ENCODE data around the gene MUCL1.
"Not testable (repeated sequence)": the region's sequence is repeated elsewhere in the genome, so short reads cannot be mapped to it uniquely, and the experiment has no call there.

MUCL1 gene

GRCh38 chr12:54853933-54854538 lies at the start of gene MUCL1:
TSS of gene MUCL1 (plus strand) at chr12:54854516. CDS start at chr12:54854583, 67 bp downstream.
- peak; percentile 37 to 49 for DNase-seq (ENCODE audit: low read depth in 2 of 2)

- DNase-seq (ENCODE audit: low read depth in 2 of 2), result no peak
Observed at GRCh38 chr12:54821676-54822075, 32.6 kb upstream of the MUCL1 start.

DNA sequence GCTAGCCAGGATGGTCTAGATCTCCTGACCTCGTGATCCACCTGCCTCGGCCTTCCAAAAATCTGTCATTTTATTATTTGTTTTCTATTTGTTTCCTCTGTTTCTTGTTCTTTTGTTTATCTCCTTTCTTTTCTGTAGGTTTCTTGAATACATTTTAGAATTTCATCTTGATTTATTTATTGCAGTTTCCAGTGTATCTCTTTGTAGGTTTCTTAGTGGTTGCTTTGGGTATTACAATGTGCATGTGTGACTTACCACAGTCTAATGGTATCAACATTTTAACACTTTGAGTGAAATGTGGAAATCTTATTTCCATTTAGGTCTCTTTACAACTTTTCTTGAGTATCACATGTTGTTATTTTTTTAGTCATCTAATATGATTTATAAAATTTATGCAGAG lies 29.9 kb upstream of the MUCL1 start:
- DNase-seq (ENCODE audit: low read depth in 2 of 2), result no peak

GRCh38 chr12:54829511-54829910 lies 24.8 kb upstream of the MUCL1 start:
- DNase-seq (ENCODE audit: low read depth in 2 of 2), result no peak

- no peak for DNase-seq (ENCODE audit: low read depth in 2 of 2)
Observed at GRCh38 chr12:54830199-54830598, 24.1 kb upstream of the MUCL1 start.

DNA sequence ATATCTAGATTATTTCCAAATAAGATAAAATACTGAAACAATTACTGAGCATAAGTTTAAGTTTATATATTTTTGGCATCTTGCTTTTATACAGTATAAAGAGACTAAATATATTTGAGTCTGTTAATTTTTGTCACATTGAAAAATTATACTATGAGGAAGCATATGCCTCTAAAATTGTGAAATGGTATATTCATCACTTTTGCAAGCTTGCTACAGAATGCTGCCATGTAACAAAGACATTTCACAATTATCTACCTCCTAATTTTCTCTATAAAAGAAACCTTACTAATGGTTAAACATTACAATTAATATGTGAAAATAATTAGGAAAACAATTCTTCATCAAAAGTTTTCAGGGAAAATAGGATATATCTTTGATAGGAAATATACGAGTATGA lies 22.7 kb upstream of the MUCL1 start:
- no peak for DNase-seq (ENCODE audit: low read depth in 2 of 2)

GRCh38 chr12:54840244-54840865 lies 14.0 kb upstream of the MUCL1 start:
- DNase-seq (ENCODE audit: low read depth in 2 of 2), result no peak

- no peak for DNase-seq (ENCODE audit: low read depth in 2 of 2)
Observed at GRCh38 chr12:54857406-54857805, 3.1 kb downstream of the MUCL1 start.

- no peak for DNase-seq (ENCODE audit: low read depth in 2 of 2)
Observed at GRCh38 chr12:54858562-54858961, 4.2 kb downstream of the MUCL1 start.

GRCh38 chr12:54859502-54859901 lies 5.2 kb downstream of the MUCL1 start:
- no peak for DNase-seq (ENCODE audit: low read depth in 2 of 2)

GRCh38 chr12:54861927-54862326 lies 7.6 kb downstream of the MUCL1 start:
- DNase-seq (ENCODE audit: low read depth in 2 of 2), result no peak

DNA sequence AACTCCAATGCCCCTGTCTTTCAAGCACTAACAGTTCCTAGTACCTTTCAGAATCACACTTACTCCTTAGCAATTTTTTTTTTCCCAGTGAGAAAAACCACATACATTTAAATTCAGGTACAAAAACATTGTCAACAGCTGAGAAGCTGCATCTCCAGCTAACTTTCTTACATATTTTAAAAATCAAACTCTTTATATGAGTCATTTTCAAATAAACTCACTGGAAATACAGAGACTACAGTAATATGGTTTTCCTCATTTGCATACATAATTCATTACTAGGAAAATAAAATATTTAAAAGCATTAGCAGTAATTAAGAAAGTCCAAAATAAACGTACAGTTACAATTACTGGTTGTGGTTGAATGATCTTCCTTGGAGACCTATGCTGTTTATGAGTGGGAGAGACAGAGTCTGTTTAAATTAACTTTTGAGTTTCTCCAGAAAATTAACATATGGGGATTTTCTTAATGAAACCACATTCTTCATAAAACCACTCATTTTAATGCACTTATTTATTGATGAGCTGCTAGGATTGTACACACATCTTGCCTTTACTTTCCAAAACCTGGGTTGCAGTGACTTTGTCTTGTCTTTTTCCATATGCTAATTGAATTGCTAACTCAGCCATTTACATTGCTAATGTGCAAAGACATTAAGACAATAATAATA lies 9.8 kb downstream of the MUCL1 start:
- no peak for DNase-seq (ENCODE audit: low read depth in 2 of 2)

DNA sequence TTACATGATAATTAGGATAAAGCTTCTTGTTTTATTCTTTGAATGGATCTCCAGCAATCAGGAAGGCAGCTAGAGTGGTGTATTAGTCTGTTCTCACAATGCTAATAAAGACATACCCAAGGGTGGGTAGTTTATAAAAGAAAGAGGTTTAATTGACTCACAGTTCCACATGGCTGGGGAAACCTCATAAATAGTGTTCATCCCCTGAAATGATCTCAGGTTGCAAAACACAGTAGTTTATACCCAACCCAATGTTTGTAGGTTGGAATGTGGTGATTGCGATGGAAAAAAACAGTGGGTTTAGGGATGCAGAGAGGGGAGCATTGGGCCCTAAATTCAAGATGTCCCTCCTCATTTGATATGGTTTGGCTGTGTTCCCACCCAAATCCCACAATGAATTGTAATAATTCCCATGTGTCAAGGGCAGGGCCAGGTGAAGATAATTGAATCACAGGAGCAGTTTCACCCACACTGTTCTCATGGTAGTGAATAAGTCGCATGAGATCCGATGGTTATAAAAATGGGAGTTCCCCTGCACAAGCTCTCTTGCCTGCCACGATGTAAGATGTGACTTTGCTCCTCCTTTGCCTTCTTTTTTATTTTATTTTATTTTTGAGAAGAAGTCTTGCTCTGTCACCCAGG lies 11.5 kb downstream of the MUCL1 start:
- DNase-seq (ENCODE audit: low read depth in 2 of 2), result no peak

- no peak for DNase-seq (ENCODE audit: low read depth in 2 of 2)
Observed at GRCh38 chr12:54868690-54869089, 14.4 kb downstream of the MUCL1 start.

- no peak for DNase-seq (ENCODE audit: low read depth in 2 of 2)
Observed at GRCh38 chr12:54870048-54870447, 15.7 kb downstream of the MUCL1 start.

GRCh38 chr12:54870617-54871016 lies 16.3 kb downstream of the MUCL1 start:
- DNase-seq (ENCODE audit: low read depth in 2 of 2), result no peak

DNA sequence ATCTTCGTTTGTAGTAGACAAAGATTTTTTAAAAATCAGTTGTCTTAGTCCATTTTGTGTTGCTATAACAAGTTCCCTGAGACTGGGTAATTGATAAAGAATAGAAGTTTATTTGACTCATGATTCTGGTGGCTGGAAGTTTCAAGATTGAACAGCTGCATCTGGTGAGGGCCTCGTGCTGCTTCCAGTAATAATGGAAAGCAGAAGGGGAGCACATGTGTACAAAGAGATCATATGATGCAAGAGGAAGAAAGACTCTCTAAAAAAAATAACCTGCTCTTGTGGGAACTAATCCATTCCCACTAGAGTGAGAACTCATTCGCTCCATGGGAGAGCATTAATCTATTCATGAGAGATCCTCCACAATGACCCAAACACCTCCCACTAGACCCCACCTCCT lies 24.8 kb downstream of the MUCL1 start:
- DNase-seq (ENCODE audit: low read depth in 2 of 2), result no peak

DNA sequence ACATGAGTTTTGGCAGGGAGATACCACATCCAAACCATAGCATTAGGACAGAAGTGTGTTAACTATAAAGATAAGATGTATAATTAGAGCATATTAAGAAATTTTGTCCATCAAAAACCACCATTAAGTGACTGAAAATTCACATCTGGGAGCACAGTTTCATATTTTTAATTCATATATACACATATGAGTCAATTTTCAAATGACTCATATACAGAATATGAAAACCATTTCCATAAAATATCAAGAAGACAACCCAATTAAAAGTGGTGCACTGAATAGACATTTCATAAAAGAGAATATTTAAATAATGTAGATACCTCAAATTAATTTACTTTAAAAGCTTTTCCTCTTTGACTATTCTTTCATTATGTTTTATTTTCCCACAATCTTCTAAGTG lies 25.3 kb downstream of the MUCL1 start:
- DNase-seq (ENCODE audit: low read depth in 2 of 2), result no peak

GRCh38 chr12:54882079-54882478 lies 27.8 kb downstream of the MUCL1 start:
- DNase-seq (ENCODE audit: low read depth in 2 of 2), result no peak

DNA sequence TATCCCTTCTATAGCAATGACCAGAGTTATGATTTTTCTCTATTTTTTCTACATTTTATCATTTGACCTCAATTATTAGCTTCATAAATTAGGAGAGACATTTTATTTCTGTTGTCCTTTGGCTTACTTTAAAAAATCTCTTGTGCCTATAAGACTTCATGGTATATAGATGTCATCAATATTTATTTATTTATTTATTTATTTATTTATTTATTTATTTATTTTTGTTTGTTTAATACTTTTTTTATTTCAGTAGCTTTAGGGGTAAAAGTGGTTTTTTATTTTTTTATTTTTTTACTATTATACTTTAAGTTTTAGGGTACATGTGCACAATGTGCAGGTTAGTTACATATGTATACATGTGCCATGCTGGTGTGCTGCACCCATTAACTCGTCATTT lies 28.3 kb downstream of the MUCL1 start:
- not testable (repeated sequence) for DNase-seq (ENCODE audit: low read depth in 2 of 2)

DNA sequence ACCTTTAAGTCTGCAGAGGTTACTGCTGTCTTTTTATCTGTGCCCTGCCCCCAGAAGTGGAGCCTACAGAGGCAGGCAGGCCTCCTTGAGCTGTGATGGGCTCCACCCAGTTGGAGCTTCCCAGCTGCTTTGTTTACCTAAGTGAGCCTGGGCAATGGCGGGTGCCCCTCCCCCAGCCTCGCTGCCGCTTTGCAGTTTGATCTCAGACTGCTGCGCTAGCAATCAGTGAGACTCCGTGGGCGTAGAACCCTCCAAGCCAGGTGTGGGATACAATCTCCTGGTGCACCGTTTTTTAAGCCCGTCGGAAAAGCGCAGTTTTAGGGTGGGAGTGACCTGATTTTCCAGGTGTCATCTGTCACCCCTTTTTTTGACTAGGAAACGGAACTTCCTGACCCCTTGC lies 34.1 kb downstream of the MUCL1 start:
- not testable (repeated sequence) for DNase-seq (ENCODE audit: low read depth in 2 of 2)

DNA sequence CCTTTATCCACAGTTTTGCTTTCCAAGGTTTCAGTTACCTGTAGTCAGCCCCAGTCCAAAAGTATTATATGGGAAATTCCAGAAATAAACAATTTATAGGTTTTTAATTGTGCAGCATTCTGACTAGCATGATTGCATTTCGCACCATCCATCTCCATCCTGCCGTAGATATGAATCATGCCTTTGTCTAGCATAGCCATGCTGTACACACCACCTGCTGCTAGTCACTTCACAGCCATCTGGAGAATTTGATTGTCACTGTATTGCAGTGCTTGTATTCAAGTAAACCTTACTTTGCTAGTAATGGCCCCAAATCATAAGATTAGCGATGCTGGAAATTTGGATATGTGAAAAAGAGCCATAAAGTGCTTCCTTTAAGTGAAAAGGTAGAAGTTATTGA lies 36.0 kb downstream of the MUCL1 start:
- no peak for DNase-seq (ENCODE audit: low read depth in 2 of 2)

All from stimulated activated CD8-positive, alpha-beta memory T cell treated with anti-CD3 and anti-CD28 coated beads, Interleukin-7, amount 100 ng/mL, for 1 hour (primary cell).